K562 (cell line): Measurements from ENCODE around the gene HMGCL. TPM values are rescaled to one million over a fixed set of nuclear protein-coding genes. Genes with fewer than 3 reads are reported as not detected.

Experiments used
- FOXJ3 ChIP-seq: sonication (generic); formaldehyde crosslinking; IDR thresholded peaks from 2 replicates; pipeline ENCODE4 v1.4.0; 2020; ENCODE audit warnings: mild to moderate bottlenecking, missing genetic modification reagents
- HDAC1 ChIP-seq, 2 experiments: fragments of 450-650 bp; IDR thresholded peaks; 2 replicates each; pipeline ENCODE4 v1.6.1; 2016 to 2017; ENCODE audit warnings: inconsistent platforms in 1 of 2, mild to moderate bottlenecking in 1 of 2, moderate library complexity in 1 of 2
- HEY1 ChIP-seq: fragments of 250-450 bp; sonication (Bioruptor Pico); IDR thresholded peaks from 2 replicates; pipeline ENCODE4 v1.5.0; 2020; ENCODE audit warnings: mild to moderate bottlenecking, moderate library complexity, borderline replicate concordance
- HIVEP1 ChIP-seq: fragments of 250-450 bp; sonication (Bioruptor Pico); IDR thresholded peaks from 2 replicates; pipeline ENCODE4 v1.4.0; 2020; ENCODE audit warnings: mild to moderate bottlenecking
- MCM3 ChIP-seq: fragments of 450-650 bp; IDR thresholded peaks from 2 replicates; pipeline ENCODE4 v1.6.1; 2016
- MED1 ChIP-seq: sonication (generic); formaldehyde crosslinking; IDR thresholded peaks from 2 replicates; pipeline ENCODE4 v1.8.1; 2023; ENCODE audit warnings: missing genetic modification reagents, borderline replicate concordance
- NFE2 ChIP-seq: IDR thresholded peaks from 2 replicates; pipeline ENCODE4 v1.6.1; 2014; ENCODE audit warnings: antibody characterized with exemption, low read depth
- NR1H2 ChIP-seq: sonication (generic); formaldehyde crosslinking; IDR thresholded peaks from 2 replicates; pipeline ENCODE4 v1.4.0; 2020; ENCODE audit warnings: mild to moderate bottlenecking, missing genetic modification reagents
- SIRT6 ChIP-seq: IDR thresholded peaks from one replicate; pipeline ENCODE4 v1.6.1; 2012; ENCODE audit warnings: low read depth, mild to moderate bottlenecking, control low read depth, inconsistent platforms, low read length, moderate library complexity
- TBL1XR1 ChIP-seq, 2 experiments: IDR thresholded peaks; 2 replicates each; pipeline ENCODE4 v1.6.1; 2012; ENCODE audit warnings: improper control_type of control experiment in 2 of 2, low read length in 2 of 2, mild to moderate bottlenecking in 1 of 2
- ZNF212 ChIP-seq: fragments of 450-650 bp; formaldehyde crosslinking; IDR thresholded peaks from 2 replicates; pipeline ENCODE4 v1.4.0; 2020; ENCODE audit warnings: mild to moderate bottlenecking
- ZNF764 ChIP-seq: fragments of 250-450 bp; sonication (Bioruptor Pico); IDR thresholded peaks from 2 replicates; pipeline ENCODE4 v1.4.0; 2020; ENCODE audit warnings: low read depth, mild to moderate bottlenecking, moderate library complexity
- polyA plus RNA-seq, 8 experiments: library from polyadenylated mRNA; depleted of rRNA in 4 of 8; stranded (reverse) in 5 of 8; unstranded in 3 of 8; fragments of >200 nt; fragmentation: Nextera tagmentation in 2 of 8; fragmentation: Illumina TruSeq in 1 of 8; extraction: Ambion mirVana in 2 of 8; extraction: Trizol in 1 of 8; gene quantifications; 2 replicates each; pipeline versions ENCODE4 v1.2.1 to v1.2.3, GENCODE V29; 2011 to 2014; ENCODE audit warnings: inconsistent platforms in 1 of 8, missing spikeins in 1 of 8
- total RNA-seq, 7 experiments: library from RNA; depleted of rRNA in 6 of 7; stranded (reverse); fragments of >200 nt in 6 of 7; fragmentation: Illumina TruSeq in 2 of 7; extraction: Trizol in 2 of 7; gene quantifications; 2 replicates each; pipeline versions ENCODE4 v1.2.1 to v1.2.3, GENCODE V29; 2011 to 2021; ENCODE audit warnings: low replicate concordance in 1 of 7
- TF ChIP-seq, protein P1 (sequence below): sonication (generic); formaldehyde crosslinking; IDR thresholded peaks from 2 replicates; pipeline ENCODE4 v1.5.0; 2020; ENCODE audit warnings: missing genetic modification reagents
- TF ChIP-seq, protein P2 (sequence below): fragments of 250-450 bp; sonication (Bioruptor Pico); IDR thresholded peaks from 2 replicates; pipeline ENCODE4 v1.9.0; 2021; ENCODE audit warnings: mild to moderate bottlenecking, inconsistent platforms
- TF ChIP-seq, protein P3 (sequence below): sonication (generic); formaldehyde crosslinking; IDR thresholded peaks from 2 replicates; pipeline ENCODE4 v1.8.1; 2023; ENCODE audit warnings: missing genetic modification reagents, mild to moderate bottlenecking, borderline replicate concordance
- TF ChIP-seq, protein P4 (sequence below), 2 experiments: fragments of 450-650 bp; conservative IDR thresholded peaks; 2 replicates each; pipeline ENCODE4 v1.6.1; 2017; ENCODE audit warnings: mild to moderate bottlenecking in 2 of 2, moderate library complexity in 2 of 2
- TF ChIP-seq, protein P5 (sequence below): fragments of 450-650 bp; formaldehyde crosslinking; IDR thresholded peaks from 2 replicates; pipeline ENCODE4 v1.4.0; 2020; ENCODE audit warnings: mild to moderate bottlenecking

HMGCL gene
- total and polyA plus RNA-seq, 9 of the 15 experiments (the other 6 are each of a cell fraction or from before 2014, with no cell fraction given) = 18.0 to 82.2 (median 24.2) TPM

DNA sequence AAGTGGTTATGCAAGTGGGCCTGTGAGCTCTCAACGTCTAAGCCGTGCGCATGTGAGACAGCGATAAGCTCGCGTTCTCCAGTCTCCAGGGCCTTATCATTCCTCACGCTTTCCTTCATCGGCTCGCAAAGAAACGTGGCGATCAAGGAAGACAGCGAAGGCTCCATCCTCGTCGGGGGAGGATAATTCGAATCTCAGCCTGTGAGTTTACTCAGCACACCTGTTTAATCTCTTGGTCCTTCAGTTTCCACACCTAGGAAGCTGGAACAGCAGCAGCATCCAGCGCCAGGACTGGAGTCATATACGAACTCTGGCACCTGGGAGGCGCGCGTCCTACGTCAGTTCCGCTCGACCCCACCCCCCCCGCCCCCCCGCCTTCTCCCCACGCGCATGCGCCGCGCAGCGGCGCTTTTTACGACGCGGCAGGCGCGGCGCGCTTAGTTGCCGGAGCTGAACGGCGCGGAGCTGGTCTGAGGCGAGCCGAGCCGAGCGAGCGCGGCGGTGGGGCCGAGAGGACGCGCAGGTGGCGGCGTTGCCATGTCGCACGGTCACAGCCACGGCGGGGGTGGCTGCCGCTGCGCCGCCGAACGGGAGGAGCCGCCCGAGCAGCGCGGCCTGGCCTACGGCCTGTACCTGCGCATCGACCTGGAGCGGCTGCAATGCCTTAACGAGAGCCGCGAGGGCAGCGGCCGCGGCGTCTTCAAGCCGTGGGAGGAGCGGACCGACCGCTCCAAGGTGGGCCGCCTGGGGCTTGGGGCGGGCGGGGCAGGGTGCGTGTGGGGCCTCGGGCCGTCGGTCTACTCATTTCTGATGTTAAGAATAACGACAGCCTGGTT lies 47.0 kb downstream of the HMGCL start, which contains the start of gene PITHD1 (continued):
- TF ChIP-seq HDAC1 (IDR thresholded peaks at IDR 0.05) (peak in 1 of 2 experiments; percentile 99; a peak in 2 of 4 replicates), ZNF764 (CRISPR knock-in tag) (no peak), NR1H2 (CRISPR knock-in tag) (no peak; the same call in 1 of the 2 replicates), TBL1XR1 (IDR thresholded peaks at IDR 0.05; ENCODE audit: low read length in 2 of 2) (peak; percentile 89 to 91), MCM3 (no peak), ZNF212 (CRISPR knock-in tag) (no peak), SIRT6 (no peak), NFE2 (peak; percentile 30; the same call in 1 of the 2 replicates), FOXJ3 (CRISPR knock-in tag) (no peak), MED1 (no peak), HEY1 (CRISPR knock-in tag) (no peak), HIVEP1 (no peak)
- TF ChIP-seq, protein P1, sequence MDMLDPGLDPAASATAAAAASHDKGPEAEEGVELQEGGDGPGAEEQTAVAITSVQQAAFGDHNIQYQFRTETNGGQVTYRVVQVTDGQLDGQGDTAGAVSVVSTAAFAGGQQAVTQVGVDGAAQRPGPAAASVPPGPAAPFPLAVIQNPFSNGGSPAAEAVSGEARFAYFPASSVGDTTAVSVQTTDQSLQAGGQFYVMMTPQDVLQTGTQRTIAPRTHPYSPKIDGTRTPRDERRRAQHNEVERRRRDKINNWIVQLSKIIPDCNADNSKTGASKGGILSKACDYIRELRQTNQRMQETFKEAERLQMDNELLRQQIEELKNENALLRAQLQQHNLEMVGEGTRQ (CRISPR knock-in tag) = no peak
- TF ChIP-seq, protein P2, sequence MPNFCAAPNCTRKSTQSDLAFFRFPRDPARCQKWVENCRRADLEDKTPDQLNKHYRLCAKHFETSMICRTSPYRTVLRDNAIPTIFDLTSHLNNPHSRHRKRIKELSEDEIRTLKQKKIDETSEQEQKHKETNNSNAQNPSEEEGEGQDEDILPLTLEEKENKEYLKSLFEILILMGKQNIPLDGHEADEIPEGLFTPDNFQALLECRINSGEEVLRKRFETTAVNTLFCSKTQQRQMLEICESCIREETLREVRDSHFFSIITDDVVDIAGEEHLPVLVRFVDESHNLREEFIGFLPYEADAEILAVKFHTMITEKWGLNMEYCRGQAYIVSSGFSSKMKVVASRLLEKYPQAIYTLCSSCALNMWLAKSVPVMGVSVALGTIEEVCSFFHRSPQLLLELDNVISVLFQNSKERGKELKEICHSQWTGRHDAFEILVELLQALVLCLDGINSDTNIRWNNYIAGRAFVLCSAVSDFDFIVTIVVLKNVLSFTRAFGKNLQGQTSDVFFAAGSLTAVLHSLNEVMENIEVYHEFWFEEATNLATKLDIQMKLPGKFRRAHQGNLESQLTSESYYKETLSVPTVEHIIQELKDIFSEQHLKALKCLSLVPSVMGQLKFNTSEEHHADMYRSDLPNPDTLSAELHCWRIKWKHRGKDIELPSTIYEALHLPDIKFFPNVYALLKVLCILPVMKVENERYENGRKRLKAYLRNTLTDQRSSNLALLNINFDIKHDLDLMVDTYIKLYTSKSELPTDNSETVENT = peak; percentile 95
- TF ChIP-seq, protein P3, sequence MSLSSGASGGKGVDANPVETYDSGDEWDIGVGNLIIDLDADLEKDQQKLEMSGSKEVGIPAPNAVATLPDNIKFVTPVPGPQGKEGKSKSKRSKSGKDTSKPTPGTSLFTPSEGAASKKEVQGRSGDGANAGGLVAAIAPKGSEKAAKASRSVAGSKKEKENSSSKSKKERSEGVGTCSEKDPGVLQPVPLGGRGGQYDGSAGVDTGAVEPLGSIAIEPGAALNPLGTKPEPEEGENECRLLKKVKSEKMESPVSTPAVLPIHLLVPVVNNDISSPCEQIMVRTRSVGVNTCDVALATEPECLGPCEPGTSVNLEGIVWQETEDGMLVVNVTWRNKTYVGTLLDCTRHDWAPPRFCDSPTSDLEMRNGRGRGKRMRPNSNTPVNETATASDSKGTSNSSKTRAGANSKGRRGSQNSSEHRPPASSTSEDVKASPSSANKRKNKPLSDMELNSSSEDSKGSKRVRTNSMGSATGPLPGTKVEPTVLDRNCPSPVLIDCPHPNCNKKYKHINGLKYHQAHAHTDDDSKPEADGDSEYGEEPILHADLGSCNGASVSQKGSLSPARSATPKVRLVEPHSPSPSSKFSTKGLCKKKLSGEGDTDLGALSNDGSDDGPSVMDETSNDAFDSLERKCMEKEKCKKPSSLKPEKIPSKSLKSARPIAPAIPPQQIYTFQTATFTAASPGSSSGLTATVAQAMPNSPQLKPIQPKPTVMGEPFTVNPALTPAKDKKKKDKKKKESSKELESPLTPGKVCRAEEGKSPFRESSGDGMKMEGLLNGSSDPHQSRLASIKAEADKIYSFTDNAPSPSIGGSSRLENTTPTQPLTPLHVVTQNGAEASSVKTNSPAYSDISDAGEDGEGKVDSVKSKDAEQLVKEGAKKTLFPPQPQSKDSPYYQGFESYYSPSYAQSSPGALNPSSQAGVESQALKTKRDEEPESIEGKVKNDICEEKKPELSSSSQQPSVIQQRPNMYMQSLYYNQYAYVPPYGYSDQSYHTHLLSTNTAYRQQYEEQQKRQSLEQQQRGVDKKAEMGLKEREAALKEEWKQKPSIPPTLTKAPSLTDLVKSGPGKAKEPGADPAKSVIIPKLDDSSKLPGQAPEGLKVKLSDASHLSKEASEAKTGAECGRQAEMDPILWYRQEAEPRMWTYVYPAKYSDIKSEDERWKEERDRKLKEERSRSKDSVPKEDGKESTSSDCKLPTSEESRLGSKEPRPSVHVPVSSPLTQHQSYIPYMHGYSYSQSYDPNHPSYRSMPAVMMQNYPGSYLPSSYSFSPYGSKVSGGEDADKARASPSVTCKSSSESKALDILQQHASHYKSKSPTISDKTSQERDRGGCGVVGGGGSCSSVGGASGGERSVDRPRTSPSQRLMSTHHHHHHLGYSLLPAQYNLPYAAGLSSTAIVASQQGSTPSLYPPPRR (CRISPR knock-in tag) = peak; percentile 87; the same call in 1 of the 2 replicates
- TF ChIP-seq, protein P4, sequence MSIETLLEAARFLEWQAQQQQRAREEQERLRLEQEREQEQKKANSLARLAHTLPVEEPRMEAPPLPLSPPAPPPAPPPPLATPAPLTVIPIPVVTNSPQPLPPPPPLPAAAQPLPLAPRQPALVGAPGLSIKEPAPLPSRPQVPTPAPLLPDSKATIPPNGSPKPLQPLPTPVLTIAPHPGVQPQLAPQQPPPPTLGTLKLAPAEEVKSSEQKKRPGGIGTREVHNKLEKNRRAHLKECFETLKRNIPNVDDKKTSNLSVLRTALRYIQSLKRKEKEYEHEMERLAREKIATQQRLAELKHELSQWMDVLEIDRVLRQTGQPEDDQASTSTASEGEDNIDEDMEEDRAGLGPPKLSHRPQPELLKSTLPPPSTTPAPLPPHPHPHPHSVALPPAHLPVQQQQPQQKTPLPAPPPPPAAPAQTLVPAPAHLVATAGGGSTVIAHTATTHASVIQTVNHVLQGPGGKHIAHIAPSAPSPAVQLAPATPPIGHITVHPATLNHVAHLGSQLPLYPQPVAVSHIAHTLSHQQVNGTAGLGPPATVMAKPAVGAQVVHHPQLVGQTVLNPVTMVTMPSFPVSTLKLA (conservative IDR thresholded peaks at IDR 0.05) = peak; percentile 95 to 98
- TF ChIP-seq, protein P5, sequence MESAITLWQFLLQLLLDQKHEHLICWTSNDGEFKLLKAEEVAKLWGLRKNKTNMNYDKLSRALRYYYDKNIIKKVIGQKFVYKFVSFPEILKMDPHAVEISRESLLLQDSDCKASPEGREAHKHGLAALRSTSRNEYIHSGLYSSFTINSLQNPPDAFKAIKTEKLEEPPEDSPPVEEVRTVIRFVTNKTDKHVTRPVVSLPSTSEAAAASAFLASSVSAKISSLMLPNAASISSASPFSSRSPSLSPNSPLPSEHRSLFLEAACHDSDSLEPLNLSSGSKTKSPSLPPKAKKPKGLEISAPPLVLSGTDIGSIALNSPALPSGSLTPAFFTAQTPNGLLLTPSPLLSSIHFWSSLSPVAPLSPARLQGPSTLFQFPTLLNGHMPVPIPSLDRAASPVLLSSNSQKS = no peak
